Tibial nerve (tissue), 4 donors: Measurements from ENCODE around the gene KDM8.

ENCODE experiments used
- EP300 ChIP-seq, 2 donors: sonication (generic); formaldehyde crosslinking; IDR thresholded peaks; one replicate each; pipeline ENCODE4 v1.6.1; 2017; ENCODE audit warnings: antibody characterized with exemption in 2 of 2, mild to moderate bottlenecking in 1 of 2
- POLR2A ChIP-seq, 2 donors: fragments of 450-650 bp; IDR thresholded peaks; one replicate each; pipeline ENCODE4 v1.6.1; 2017; ENCODE audit warnings: antibody characterized with exemption in 2 of 2, mild to moderate bottlenecking in 2 of 2, moderate library complexity in 2 of 2
- TF ChIP-seq, protein P1 (sequence below), 5 experiments: fragments of 200-600 bp in 3 of 5; fragments of 450-650 bp in 2 of 5; sonication (generic) in 3 of 5; IDR thresholded peaks; one replicate each; pipeline ENCODE4 v1.5.1; 2016 to 2019; ENCODE audit warnings: antibody characterized with exemption in 5 of 5, mild to moderate bottlenecking in 3 of 5, moderate library complexity in 2 of 5

DNA sequence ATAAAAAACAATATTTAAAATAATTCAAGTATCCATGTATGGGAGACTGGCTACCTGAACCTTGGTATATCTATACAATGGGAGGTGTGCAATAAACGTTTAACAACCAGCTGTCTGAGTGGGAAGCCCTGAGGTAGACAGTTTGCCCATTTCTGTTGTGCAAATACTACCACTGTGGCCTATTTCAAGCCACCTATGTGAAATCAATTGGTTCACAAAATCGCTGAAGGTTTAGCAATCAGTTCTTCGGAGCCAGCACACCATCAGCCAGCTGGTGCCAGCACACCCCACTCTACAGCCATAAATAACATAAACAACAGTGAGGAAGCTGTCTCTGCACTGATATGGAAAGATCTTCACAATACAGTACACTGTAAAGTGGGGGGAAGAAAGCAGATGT, 46.7 kb upstream of the KDM8 start:
- TF ChIP-seq, protein P1, sequence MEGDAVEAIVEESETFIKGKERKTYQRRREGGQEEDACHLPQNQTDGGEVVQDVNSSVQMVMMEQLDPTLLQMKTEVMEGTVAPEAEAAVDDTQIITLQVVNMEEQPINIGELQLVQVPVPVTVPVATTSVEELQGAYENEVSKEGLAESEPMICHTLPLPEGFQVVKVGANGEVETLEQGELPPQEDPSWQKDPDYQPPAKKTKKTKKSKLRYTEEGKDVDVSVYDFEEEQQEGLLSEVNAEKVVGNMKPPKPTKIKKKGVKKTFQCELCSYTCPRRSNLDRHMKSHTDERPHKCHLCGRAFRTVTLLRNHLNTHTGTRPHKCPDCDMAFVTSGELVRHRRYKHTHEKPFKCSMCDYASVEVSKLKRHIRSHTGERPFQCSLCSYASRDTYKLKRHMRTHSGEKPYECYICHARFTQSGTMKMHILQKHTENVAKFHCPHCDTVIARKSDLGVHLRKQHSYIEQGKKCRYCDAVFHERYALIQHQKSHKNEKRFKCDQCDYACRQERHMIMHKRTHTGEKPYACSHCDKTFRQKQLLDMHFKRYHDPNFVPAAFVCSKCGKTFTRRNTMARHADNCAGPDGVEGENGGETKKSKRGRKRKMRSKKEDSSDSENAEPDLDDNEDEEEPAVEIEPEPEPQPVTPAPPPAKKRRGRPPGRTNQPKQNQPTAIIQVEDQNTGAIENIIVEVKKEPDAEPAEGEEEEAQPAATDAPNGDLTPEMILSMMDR (IDR thresholded peaks at IDR 0.05) = no peak
- TF ChIP-seq POLR2A (IDR thresholded peaks at IDR 0.05) (no peak), EP300 (IDR thresholded peaks at IDR 0.05) (no peak)
